GM12872 (cell line): ENCODE results near the gene ZACN.

Experiments
- TF ChIP-seq, protein P1 (sequence below): IDR thresholded peaks from 3 replicates; pipeline ENCODE4 v1.5.1; 2011; ENCODE audit warnings: low read depth, mild to moderate bottlenecking, low read length, moderate library complexity; ENCODE audit not compliant: insufficient read depth

ZACN gene

DNA sequence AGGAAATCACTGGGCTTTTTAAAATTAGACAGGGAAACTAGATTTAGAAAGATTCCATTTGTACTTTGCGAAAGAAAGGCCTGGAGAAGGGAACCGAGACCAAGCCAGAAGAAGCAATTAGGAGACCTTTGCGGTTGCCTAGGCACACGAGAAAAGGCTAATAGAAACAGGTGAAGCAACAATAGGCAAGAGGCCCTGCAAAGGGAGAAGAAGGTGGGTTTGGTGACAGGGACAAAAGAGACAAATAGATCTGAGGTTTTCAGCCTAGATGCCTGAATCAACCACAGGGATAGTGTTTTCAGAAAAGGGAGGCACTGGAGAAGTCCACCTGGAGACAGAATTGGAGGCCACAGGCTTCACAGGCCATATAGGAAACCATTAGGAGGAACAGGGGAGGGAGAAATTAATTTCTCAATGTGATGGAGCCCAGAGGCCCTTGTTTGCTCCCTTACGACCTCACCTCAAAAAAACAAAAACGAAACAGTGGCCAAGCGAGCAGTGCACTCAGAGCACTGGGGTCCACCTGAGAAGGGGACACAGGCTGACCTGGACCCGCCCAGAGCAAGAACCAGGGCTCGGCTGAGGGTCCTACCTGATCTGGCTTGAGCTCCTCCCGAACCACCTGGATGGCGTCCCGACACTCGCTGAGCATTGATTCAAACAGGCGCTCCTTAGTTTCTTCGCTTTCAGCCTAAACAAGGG, 29.0 kb upstream of the ZACN start:
- TF ChIP-seq, protein P1, sequence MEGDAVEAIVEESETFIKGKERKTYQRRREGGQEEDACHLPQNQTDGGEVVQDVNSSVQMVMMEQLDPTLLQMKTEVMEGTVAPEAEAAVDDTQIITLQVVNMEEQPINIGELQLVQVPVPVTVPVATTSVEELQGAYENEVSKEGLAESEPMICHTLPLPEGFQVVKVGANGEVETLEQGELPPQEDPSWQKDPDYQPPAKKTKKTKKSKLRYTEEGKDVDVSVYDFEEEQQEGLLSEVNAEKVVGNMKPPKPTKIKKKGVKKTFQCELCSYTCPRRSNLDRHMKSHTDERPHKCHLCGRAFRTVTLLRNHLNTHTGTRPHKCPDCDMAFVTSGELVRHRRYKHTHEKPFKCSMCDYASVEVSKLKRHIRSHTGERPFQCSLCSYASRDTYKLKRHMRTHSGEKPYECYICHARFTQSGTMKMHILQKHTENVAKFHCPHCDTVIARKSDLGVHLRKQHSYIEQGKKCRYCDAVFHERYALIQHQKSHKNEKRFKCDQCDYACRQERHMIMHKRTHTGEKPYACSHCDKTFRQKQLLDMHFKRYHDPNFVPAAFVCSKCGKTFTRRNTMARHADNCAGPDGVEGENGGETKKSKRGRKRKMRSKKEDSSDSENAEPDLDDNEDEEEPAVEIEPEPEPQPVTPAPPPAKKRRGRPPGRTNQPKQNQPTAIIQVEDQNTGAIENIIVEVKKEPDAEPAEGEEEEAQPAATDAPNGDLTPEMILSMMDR, result no peak

- TF ChIP-seq, protein P1, result no peak
Observed at GRCh38 chr17:76050538-76051467, 28.2 kb upstream of the ZACN start.

- TF ChIP-seq, protein P1, result no peak
Observed at GRCh38 chr17:76051561-76051960, 27.4 kb upstream of the ZACN start.

- TF ChIP-seq, protein P1, result no peak
Observed at GRCh38 chr17:76053246-76054111, 25.5 kb upstream of the ZACN start.

- TF ChIP-seq, protein P1, result no peak
Observed at GRCh38 chr17:76054112-76054476, 24.9 kb upstream of the ZACN start.

GRCh38 chr17:76056882-76057281, 22.1 kb upstream of the ZACN start:
- TF ChIP-seq, protein P1, result no peak

GRCh38 chr17:76063875-76064546, 15.0 kb upstream of the ZACN start:
- TF ChIP-seq, protein P1, result no peak
